DOHH2 (cell line): ENCODE results near the gene TBC1D14.

ENCODE experiments used
- EZH2phosphoT487 ChIP-seq: fragments of 200-600 bp; sonication (generic); IDR thresholded peaks from 2 replicates; pipeline ENCODE4 v1.6.1; 2017; ENCODE audit warnings: borderline replicate concordance, mild to moderate bottlenecking, antibody characterized with exemption, low read length, moderate library complexity, mixed read lengths
- TF ChIP-seq, protein P1 (sequence below): fragments of 200-600 bp; sonication (generic); IDR thresholded peaks from one replicate; pipeline ENCODE4 v1.5.1; 2014; ENCODE audit warnings: antibody characterized with exemption, mild to moderate bottlenecking, low read depth, low read length; ENCODE audit not compliant: poor library complexity, severe bottlenecking

DNA sequence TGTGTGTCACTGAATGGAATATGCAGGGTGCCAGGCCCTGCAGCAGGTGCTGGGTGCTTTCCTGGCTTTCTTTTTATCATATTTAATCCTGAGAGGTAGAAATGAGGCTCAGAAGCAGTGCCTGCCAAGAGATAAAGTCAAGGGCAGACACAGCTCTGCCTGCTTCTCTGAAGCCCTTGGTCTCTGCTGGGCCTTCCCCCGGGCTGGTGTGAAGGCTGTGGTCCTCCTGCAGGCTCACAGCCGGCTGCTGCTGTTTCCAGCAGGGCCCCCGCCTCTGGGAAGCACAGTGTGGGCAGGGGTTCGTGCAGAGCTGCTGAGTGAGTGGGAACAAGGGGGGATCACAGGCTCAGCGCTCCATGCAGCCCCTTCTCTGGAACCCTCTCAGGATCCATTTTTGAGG is 49.6 kb downstream of the TBC1D14 start:
- TF ChIP-seq, protein P1, sequence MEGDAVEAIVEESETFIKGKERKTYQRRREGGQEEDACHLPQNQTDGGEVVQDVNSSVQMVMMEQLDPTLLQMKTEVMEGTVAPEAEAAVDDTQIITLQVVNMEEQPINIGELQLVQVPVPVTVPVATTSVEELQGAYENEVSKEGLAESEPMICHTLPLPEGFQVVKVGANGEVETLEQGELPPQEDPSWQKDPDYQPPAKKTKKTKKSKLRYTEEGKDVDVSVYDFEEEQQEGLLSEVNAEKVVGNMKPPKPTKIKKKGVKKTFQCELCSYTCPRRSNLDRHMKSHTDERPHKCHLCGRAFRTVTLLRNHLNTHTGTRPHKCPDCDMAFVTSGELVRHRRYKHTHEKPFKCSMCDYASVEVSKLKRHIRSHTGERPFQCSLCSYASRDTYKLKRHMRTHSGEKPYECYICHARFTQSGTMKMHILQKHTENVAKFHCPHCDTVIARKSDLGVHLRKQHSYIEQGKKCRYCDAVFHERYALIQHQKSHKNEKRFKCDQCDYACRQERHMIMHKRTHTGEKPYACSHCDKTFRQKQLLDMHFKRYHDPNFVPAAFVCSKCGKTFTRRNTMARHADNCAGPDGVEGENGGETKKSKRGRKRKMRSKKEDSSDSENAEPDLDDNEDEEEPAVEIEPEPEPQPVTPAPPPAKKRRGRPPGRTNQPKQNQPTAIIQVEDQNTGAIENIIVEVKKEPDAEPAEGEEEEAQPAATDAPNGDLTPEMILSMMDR: no peak
- no peak for TF ChIP-seq EZH2phosphoT487
